Heart left ventricle (tissue), 16 donors: ENCODE measurements around the gene COL7A1. TPM values are rescaled to one million over a fixed set of nuclear protein-coding genes. Genes with fewer than 3 reads are reported as not detected.

ENCODE experiments used
- ATAC-seq, 4 donors: fragments of 200-7000 bp; cut with Tn5 transposase; one replicate each; pipeline ENCODE4 v1.9.1; 2020 to 2022; ENCODE audit warnings: moderate library complexity in 4 of 4, mild to moderate bottlenecking in 3 of 4, moderate number of reproducible peaks in 1 of 4
- DNase-seq, 5 donors: peaks; one replicate each; pipeline ENCODE4 v3.0.0-alpha.2; 2020
- H3K27ac ChIP-seq, 12 donors: fragments of 200-600 bp; sonication (generic) in 4 of 12; one replicate each; pipeline versions ENCODE4 v1.5.0 to v1.8.0; 2016 to 2022; ENCODE audit warnings: mild to moderate bottlenecking in 2 of 12
- H3K27me3 ChIP-seq, 9 donors: fragments of 200-600 bp; sonication (generic) in 2 of 9; one replicate each; pipeline versions ENCODE4 v1.5.1 to v1.8.0; 2016 to 2022; ENCODE audit warnings: mild to moderate bottlenecking in 3 of 9
- H3K36me3 ChIP-seq, 9 donors: fragments of 200-600 bp; sonication (generic) in 2 of 9; one replicate each; pipeline versions ENCODE4 v1.5.0 to v1.8.0; 2018 to 2022; ENCODE audit warnings: mild to moderate bottlenecking in 2 of 9
- H3K4me1 ChIP-seq, 12 donors: fragments of 200-600 bp; sonication (generic) in 4 of 12; one replicate each; pipeline versions ENCODE4 v1.5.0 to v1.8.0; 2016 to 2022; ENCODE audit warnings: mild to moderate bottlenecking in 3 of 12
- H3K4me3 ChIP-seq, 12 donors: fragments of 200-600 bp; sonication (generic) in 4 of 12; one replicate each; pipeline versions ENCODE4 v1.5.0 to v1.8.0; 2017 to 2022; ENCODE audit warnings: mild to moderate bottlenecking in 9 of 12, moderate library complexity in 4 of 12
- H3K9me3 ChIP-seq, 12 donors: fragments of 200-600 bp; sonication (generic) in 4 of 12; one replicate each; pipeline versions ENCODE4 v1.5.0 to v1.8.0; 2016 to 2022; ENCODE audit warnings: mild to moderate bottlenecking in 1 of 12
- POLR2A ChIP-seq, 2 donors: fragments of 450-650 bp; IDR thresholded peaks; one replicate each; pipeline ENCODE4 v1.6.1; 2017; ENCODE audit warnings: antibody characterized with exemption in 2 of 2, mild to moderate bottlenecking in 2 of 2, moderate library complexity in 2 of 2
- WGBS, 4 donors: extraction: QIAGEN DNeasy Blood & Tissue Kit in 2 of 4; methylation state at CpG; one replicate each; pipeline versions ENCODE4 v1.1.5 to v1.1.7; 2013 to 2018; 5-methylcytosine and 5-hydroxymethylcytosine counted together
- intact Hi-C, 10 donors: fragments of 100-400 bp; cut with DNase I; formaldehyde crosslinking; loops; one replicate each; pipeline versions ENCODE4 v1.11.1 to v1.14.2; 2022
- polyA plus RNA-seq, 2 donors: library from polyadenylated mRNA; stranded (reverse); fragments of 200-250 nt; gene quantifications; one replicate each; pipeline ENCODE4 v1.2.3, GENCODE V29; 2013
- total RNA-seq, 9 donors: library from RNA; depleted of rRNA in 2 of 9; stranded (reverse); fragments of >200 nt in 2 of 9; fragmentation: NEBNext Ultra II Directional in 3 of 9; extraction: Animal tissue kit (Norgen Biotek cat#: 25700) in 3 of 9; gene quantifications; one replicate each; pipeline versions ENCODE4 v1.1.0 to v1.2.4, GENCODE V29; 2016 to 2023
- TF ChIP-seq, protein P1 (sequence below), 12 donors: fragments of 200-600 bp; sonication (generic) in 4 of 12; IDR thresholded peaks; one replicate each; pipeline versions ENCODE4 v1.5.0 to v1.8.0; 2018 to 2022; ENCODE audit warnings: antibody characterized with exemption in 12 of 12, mild to moderate bottlenecking in 5 of 12
- donor health status: ischemic (EF 13 %, LVEDD 7.1; RV severe dilation, severe dysfunction).
- donor health status: healthy with polysubstance abuse.
- donor health status: DM: no; HTN: yes; CAD: no.
- donor health status: DM: no; HTN: no; CAD: no.
- donor health status: ischemic (EF 25% LVEDD 6.9; RV normal size, moderate dysfunction).
- donor health status: ischemic (EF 25% LVEDD 5.7; RV mildly dilated, moderate dysfunction).
- donor health status: healthy.
- donor health status: DM: yes; HTN: yes; CAD: no.
- donor health status: ischemic (EF 35%, LVEDD 5.7; RV mildly dilated, moderate dysfunction).
- donor health status: nonischemic (EF 11% LVEDD 7.7; RV severe dilation, severe dysfunction).
- donor health status: DM: yes; HTN: yes; CAD: no.
- donor health status: PGD.
- donor health status: ischemic (EF 29% LVEDD 5.4; RV normal size, mild dysfunction).
- donor health status: nonischemic (EF 23%, LVEDD 6.1; RV moderate dilation, normal function).

The COL7A1 gene
- total and polyA plus RNA-seq, 11 donors, result 2.4 to 25.2 (median 11.5) TPM

DNA sequence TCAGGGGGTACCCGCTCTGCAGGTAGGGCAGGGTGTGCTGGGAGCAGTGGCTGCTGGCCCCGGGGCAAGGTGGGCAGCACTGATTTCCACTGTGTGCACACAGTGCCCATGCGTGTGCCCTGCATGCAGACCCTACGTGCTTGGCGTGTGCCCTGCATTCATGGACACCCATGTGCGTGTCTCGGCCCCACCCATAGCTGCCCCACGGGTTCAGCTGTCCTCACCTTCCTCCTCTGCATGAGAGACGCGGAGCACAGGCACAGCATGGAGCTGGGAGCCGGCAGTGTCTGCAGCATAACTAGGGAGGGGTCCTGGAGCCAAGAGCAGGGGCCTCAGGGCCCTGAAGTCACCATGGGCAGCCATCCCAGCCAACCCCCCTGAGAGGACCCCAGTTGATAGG is 29.9 kb downstream of the COL7A1 start:
- DNase-seq, result no peak
- Histone ChIP-seq H3K4me1 (peaks cover 2 to 40% (median 10%) of the 10 kb centered on the region in 12 donors), H3K4me3 (no peak overlapping the region), H3K9me3 (no peaks in the 10 kb centered on the region), H3K36me3 (no peaks in the 10 kb centered on the region), H3K27me3 (no peaks in the 10 kb centered on the region), H3K27ac (no peak overlapping the region)
- 84 to 90% (median 87%) methylated on average over 8 to 11 of the region's 11 CpGs for WGBS, 4 donors
- TF ChIP-seq POLR2A (IDR thresholded peaks at IDR 0.05), result no peak
- TF ChIP-seq, protein P1, sequence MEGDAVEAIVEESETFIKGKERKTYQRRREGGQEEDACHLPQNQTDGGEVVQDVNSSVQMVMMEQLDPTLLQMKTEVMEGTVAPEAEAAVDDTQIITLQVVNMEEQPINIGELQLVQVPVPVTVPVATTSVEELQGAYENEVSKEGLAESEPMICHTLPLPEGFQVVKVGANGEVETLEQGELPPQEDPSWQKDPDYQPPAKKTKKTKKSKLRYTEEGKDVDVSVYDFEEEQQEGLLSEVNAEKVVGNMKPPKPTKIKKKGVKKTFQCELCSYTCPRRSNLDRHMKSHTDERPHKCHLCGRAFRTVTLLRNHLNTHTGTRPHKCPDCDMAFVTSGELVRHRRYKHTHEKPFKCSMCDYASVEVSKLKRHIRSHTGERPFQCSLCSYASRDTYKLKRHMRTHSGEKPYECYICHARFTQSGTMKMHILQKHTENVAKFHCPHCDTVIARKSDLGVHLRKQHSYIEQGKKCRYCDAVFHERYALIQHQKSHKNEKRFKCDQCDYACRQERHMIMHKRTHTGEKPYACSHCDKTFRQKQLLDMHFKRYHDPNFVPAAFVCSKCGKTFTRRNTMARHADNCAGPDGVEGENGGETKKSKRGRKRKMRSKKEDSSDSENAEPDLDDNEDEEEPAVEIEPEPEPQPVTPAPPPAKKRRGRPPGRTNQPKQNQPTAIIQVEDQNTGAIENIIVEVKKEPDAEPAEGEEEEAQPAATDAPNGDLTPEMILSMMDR (IDR thresholded peaks at IDR 0.05), result no peak
- no peak for ATAC-seq
- intact Hi-C loops, result no loop called here

DNA sequence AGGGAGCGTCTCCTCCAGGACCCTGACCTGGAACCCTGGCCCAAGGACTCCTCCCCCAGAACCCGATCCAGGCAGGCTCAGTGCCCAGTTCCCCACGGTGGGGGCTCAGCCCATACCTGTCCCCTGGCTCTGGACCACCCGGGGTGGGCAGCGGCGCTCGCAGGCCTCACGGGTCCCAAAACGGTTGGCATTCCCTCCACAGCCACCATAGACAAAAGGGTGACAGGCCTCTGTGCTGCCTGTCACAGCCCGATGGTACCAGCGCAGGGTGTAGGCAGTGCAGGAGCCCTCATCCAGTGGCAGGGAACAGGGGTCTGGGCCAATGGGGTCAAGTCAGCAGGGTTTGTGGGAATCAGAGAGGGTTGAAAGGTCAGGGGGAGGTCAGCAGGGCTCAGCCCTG is 30.5 kb downstream of the COL7A1 start:
- intact Hi-C loops, result loop anchor here in 5 of 10 donors (5.0 kb wide), 3 partner anchors 33 to 43 kb away; partner anchors contain the start of genes COL7A1 (in 2 of the 5) and UQCRC1 (in 1 of the 5)
- no peaks in the 10 kb centered on the region for H3K36me3 ChIP-seq
- H3K27ac ChIP-seq, result no peak overlapping the region
- no peaks in the 10 kb centered on the region for H3K9me3 ChIP-seq
- ATAC-seq, result no peak
- H3K27me3 ChIP-seq, result no peaks in the 10 kb centered on the region
- H3K4me1 ChIP-seq, result peaks cover 3 to 44% (median 14%) of the 10 kb centered on the region in 12 donors
- DNase-seq, result no peak
- WGBS, 4 donors, result 90 to 97% (median 92%) methylated on average over 5 to 11 of the region's 11 CpGs
- no peak for TF ChIP-seq POLR2A (IDR thresholded peaks at IDR 0.05)
- TF ChIP-seq, protein P1 (IDR thresholded peaks at IDR 0.05), result no peak
- H3K4me3 ChIP-seq, result no peak overlapping the region

DNA sequence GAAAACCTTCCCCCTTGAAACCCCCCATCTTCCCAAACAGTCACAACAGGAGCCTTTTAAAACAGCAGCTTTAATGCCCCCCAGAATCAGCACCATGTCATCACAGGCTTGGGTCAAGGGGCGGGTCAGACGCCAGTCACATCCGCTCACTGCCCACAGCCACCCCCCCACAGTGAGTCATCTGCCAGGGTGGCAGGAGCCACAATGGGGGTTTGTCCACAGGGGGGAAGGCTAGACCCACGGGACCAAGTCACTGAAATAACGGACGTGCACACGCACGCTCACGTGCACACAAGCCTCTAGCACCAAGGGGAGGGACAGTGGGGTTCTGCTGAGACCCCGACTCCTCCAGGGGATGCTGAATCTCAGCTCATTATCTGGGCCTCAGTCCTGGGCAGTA is 31.1 kb downstream of the COL7A1 start:
- Histone ChIP-seq H3K36me3 (no peaks in the 10 kb centered on the region), H3K4me3 (no peak overlapping the region), H3K27me3 (no peaks in the 10 kb centered on the region), H3K9me3 (no peaks in the 10 kb centered on the region), H3K27ac (no peak overlapping the region), H3K4me1 (peaks cover 3 to 51% (median 14%) of the 10 kb centered on the region in 12 donors)
- TF ChIP-seq, protein P1 (IDR thresholded peaks at IDR 0.05), result no peak
- TF ChIP-seq POLR2A (IDR thresholded peaks at IDR 0.05), result no peak
- DNase-seq, result peak in 3 of 5 donors; percentile 32 to 62 (median 33)
- WGBS, 4 donors, result 54 to 85% (median 72%) methylated on average over 2 to 10 of the region's 10 CpGs
- no peak for ATAC-seq
- intact Hi-C loops, result loop anchor here in 5 of 10 donors (5.0 kb wide), 3 partner anchors 33 to 43 kb away; partner anchors contain the start of genes COL7A1 (in 2 of the 5) and UQCRC1 (in 1 of the 5)

DNA sequence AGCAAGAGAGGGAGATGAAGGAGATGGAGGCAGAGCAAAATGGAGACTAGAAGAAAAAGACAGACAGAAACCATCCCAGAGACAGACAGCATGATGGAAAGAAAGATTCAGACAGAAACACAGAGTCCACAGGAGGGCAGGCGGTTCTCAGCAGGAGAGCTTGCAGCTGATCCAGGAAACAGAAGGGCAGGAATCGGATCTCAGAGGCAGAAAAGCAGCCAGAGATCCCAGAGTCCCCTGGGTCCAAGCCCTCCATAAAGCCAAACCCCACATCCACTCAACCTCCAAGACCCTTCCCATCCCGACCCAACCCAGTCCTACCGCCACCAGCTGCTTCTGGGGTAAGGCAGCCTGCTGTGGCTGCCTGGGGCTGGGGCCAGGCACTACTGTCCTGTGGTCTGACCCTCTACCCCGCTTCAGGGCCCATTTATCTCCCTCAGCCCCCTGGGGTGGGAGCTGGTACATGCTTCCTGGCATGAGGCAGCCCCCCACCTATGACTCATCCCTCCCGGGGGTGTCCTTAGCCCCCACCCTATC is 31.7 kb downstream of the COL7A1 start, which contains the start of gene UCN2:
Gene UCN2, minus strand, starts transcription at position 400 of the 537 bp plus-strand sequence. CDS start 657 bp downstream, outside the sequence.
- Histone ChIP-seq H3K27ac (no peak within 1 kb of the TSS), H3K9me3 (no peaks in the 10 kb centered on the region), H3K4me1 (peaks cover 3 to 56% (median 14%) of the 10 kb centered on the region in 12 donors), H3K27me3 (no peaks in the 10 kb centered on the region), H3K4me3 (no peak within 1 kb of the TSS), H3K36me3 (no peaks in the 10 kb centered on the region)
- intact Hi-C loops, result loop anchor here in 5 of 10 donors (5.0 kb wide), 3 partner anchors 34 to 44 kb away; partner anchors contain the start of genes COL7A1 (in 2 of the 5) and UQCRC1 (in 1 of the 5)
- DNase-seq (no peak), ATAC-seq (no peak)
- no peak for TF ChIP-seq POLR2A (IDR thresholded peaks at IDR 0.05)
- TF ChIP-seq, protein P1 (IDR thresholded peaks at IDR 0.05), result no peak
- 69 to 77% (median 73%) methylated on average over 6 of the region's 6 CpGs for WGBS, 4 donors
